Measurements from ENCODE around the gene CLDN6. TPM values are rescaled to one million over a fixed set of nuclear protein-coding genes. Genes with fewer than 3 reads are reported as not detected.

The CLDN6 gene
- total and polyA plus RNA-seq, 9 of the 15 experiments (the other 6 are each of a cell fraction or from before 2014, with no cell fraction given): 0.22 to 0.75 (median 0.38) TPM; not detected in 3

DNA sequence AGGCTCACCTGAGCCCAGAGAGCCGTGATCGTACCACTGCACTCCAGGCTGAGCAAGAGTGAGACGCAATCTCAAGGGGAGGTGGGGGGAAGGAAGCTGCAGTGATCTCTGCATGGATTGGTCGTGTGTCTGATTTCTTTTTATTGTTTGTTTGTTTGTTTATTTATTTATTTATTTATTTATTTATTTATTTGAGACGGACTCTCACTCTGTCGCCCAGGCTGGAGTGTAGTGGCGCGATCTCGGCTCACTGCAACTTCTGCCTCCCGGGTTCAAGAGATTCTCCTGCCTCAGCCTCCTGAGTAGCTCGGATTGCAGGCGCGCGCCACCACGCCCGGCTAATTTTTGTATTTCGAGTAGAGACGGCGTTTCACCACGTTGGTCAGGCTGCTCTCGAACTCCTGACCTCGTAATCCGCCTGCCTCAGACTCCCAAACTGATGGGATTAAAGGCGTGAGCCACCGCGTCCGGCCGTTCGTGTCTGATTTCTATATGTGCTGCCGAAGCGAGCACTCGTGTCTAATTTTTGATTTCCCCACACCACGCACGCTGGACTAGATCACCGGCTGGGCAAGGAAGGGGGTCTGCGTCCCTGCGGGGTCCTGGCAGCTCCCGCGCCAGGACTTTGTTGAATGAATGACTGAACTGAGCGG is 1.7 kb upstream of the CLDN6 start (continued):
- no peak for TF ChIP-seq SRSF9 (IDR thresholded peaks at IDR 0.05; ENCODE audit: borderline replicate concordance, low read depth, low read length)
- TF ChIP-seq, protein P1, sequence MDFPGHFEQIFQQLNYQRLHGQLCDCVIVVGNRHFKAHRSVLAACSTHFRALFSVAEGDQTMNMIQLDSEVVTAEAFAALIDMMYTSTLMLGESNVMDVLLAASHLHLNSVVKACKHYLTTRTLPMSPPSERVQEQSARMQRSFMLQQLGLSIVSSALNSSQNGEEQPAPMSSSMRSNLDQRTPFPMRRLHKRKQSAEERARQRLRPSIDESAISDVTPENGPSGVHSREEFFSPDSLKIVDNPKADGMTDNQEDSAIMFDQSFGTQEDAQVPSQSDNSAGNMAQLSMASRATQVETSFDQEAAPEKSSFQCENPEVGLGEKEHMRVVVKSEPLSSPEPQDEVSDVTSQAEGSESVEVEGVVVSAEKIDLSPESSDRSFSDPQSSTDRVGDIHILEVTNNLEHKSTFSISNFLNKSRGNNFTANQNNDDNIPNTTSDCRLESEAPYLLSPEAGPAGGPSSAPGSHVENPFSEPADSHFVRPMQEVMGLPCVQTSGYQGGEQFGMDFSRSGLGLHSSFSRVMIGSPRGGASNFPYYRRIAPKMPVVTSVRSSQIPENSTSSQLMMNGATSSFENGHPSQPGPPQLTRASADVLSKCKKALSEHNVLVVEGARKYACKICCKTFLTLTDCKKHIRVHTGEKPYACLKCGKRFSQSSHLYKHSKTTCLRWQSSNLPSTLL (IDR thresholded peaks at IDR 0.05): no peak
- TF ChIP-seq MBD2 (IDR thresholded peaks at IDR 0.05; ENCODE audit: borderline replicate concordance, low read depth): no peak
- TF ChIP-seq, protein P2, sequence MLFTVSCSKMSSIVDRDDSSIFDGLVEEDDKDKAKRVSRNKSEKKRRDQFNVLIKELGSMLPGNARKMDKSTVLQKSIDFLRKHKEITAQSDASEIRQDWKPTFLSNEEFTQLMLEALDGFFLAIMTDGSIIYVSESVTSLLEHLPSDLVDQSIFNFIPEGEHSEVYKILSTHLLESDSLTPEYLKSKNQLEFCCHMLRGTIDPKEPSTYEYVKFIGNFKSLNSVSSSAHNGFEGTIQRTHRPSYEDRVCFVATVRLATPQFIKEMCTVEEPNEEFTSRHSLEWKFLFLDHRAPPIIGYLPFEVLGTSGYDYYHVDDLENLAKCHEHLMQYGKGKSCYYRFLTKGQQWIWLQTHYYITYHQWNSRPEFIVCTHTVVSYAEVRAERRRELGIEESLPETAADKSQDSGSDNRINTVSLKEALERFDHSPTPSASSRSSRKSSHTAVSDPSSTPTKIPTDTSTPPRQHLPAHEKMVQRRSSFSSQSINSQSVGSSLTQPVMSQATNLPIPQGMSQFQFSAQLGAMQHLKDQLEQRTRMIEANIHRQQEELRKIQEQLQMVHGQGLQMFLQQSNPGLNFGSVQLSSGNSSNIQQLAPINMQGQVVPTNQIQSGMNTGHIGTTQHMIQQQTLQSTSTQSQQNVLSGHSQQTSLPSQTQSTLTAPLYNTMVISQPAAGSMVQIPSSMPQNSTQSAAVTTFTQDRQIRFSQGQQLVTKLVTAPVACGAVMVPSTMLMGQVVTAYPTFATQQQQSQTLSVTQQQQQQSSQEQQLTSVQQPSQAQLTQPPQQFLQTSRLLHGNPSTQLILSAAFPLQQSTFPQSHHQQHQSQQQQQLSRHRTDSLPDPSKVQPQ (CRISPR knock-in tag; IDR thresholded peaks at IDR 0.05; ENCODE audit: borderline replicate concordance): no peak
- TF ChIP-seq HEY1 (CRISPR knock-in tag; IDR thresholded peaks at IDR 0.05; ENCODE audit: borderline replicate concordance): no peak
- no peak for TF ChIP-seq PTBP1 (IDR thresholded peaks at IDR 0.05; ENCODE audit: low read depth, low read length)
- TF ChIP-seq, protein P3, sequence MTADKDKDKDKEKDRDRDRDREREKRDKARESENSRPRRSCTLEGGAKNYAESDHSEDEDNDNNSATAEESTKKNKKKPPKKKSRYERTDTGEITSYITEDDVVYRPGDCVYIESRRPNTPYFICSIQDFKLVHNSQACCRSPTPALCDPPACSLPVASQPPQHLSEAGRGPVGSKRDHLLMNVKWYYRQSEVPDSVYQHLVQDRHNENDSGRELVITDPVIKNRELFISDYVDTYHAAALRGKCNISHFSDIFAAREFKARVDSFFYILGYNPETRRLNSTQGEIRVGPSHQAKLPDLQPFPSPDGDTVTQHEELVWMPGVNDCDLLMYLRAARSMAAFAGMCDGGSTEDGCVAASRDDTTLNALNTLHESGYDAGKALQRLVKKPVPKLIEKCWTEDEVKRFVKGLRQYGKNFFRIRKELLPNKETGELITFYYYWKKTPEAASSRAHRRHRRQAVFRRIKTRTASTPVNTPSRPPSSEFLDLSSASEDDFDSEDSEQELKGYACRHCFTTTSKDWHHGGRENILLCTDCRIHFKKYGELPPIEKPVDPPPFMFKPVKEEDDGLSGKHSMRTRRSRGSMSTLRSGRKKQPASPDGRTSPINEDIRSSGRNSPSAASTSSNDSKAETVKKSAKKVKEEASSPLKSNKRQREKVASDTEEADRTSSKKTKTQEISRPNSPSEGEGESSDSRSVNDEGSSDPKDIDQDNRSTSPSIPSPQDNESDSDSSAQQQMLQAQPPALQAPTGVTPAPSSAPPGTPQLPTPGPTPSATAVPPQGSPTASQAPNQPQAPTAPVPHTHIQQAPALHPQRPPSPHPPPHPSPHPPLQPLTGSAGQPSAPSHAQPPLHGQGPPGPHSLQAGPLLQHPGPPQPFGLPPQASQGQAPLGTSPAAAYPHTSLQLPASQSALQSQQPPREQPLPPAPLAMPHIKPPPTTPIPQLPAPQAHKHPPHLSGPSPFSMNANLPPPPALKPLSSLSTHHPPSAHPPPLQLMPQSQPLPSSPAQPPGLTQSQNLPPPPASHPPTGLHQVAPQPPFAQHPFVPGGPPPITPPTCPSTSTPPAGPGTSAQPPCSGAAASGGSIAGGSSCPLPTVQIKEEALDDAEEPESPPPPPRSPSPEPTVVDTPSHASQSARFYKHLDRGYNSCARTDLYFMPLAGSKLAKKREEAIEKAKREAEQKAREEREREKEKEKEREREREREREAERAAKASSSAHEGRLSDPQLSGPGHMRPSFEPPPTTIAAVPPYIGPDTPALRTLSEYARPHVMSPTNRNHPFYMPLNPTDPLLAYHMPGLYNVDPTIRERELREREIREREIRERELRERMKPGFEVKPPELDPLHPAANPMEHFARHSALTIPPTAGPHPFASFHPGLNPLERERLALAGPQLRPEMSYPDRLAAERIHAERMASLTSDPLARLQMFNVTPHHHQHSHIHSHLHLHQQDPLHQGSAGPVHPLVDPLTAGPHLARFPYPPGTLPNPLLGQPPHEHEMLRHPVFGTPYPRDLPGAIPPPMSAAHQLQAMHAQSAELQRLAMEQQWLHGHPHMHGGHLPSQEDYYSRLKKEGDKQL (CRISPR knock-in tag; IDR thresholded peaks at IDR 0.05; ENCODE audit: borderline replicate concordance): no peak
- TF ChIP-seq ZNF232 (CRISPR knock-in tag; IDR thresholded peaks at IDR 0.05): no peak
- TF ChIP-seq ZNF324 (CRISPR knock-in tag; IDR thresholded peaks at IDR 0.05): no peak
- no peak for TF ChIP-seq ZNF586 (CRISPR knock-in tag; conservative IDR thresholded peaks at IDR 0.05)
- no peak for TF ChIP-seq ZNF551 (CRISPR knock-in tag; IDR thresholded peaks at IDR 0.05)
- no peak for TF ChIP-seq RBM22 (IDR thresholded peaks at IDR 0.05; ENCODE audit: low read depth, low read length, poor library complexity, severe bottlenecking)
- TF ChIP-seq SMARCA5 (IDR thresholded peaks at IDR 0.05): 0 out of 2 replicates have a peak, but pooled peaks have one; percentile 15
- TF ChIP-seq JUND (IDR thresholded peaks at IDR 0.05; ENCODE audit: borderline replicate concordance, low read depth, low read length): no peak
- TF ChIP-seq JUND (tag; IDR thresholded peaks at IDR 0.05; ENCODE audit: borderline replicate concordance, low read depth, low read length): no peak
- no peak for TF ChIP-seq MYC (IDR thresholded peaks at IDR 0.05; ENCODE audit: low read depth, low read length)
- no peak for TF ChIP-seq MYC (CRISPR knock-in tag; IDR thresholded peaks at IDR 0.05; ENCODE audit: borderline replicate concordance, low read depth)
- TF ChIP-seq MYBL2 (IDR thresholded peaks at IDR 0.05; ENCODE audit: low read depth): no peak
- TF ChIP-seq MYBL2 (CRISPR knock-in tag; IDR thresholded peaks at IDR 0.05; ENCODE audit: borderline replicate concordance): no peak

Data from K562 (cell line).